ENCODE measurements around the gene CNTN1. TPM values are rescaled to one million over a fixed set of nuclear protein-coding genes. Genes with fewer than 3 reads are reported as not detected.

Gene CNTN1
- total and polyA plus RNA-seq, 2 of the 8 experiments (the other 6 are each of a cell fraction or from before 2014, with no cell fraction given), result 7.2 to 21.8 TPM

DNA sequence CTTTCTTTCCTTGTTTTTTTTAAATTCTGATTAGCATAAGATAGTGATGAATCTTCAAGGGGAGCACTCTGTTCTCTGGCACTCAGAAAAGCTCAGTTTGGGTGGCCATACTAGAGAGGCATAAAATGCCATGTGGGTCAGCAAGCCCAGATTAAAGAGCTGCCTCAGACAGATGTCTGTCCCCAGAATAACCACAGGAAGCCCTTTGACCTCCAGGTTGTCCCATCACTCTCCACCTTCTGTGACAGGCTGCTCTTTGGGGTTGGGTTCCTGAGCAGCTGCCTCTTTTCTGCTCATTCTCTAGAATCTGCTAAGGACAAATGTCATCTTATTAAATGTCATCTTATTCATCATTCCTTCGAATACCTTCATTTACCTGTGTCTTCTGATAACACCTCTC lies 399.9 kb downstream of the CNTN1 start:
- H3K9me3 ChIP-seq (ENCODE audit: insufficient read depth in 2 of 2, low read depth in 1 of 2, low read length in 1 of 2), result peaks cover 0 to 3% of the 10 kb centered on the region in 2 experiments; a peak in 2 of 4 replicates
- H3K56ac ChIP-seq (replicated peaks; ENCODE audit: insufficient read length, low read depth, low read length), result no peak overlapping the region
- no peak overlapping the region for H3K4me3 ChIP-seq (ENCODE audit: extremely low read depth in 1 of 4, insufficient read depth in 2 of 4, low read depth in 3 of 4, low read length in 4 of 4)
- no peak overlapping the region for H2BK5ac ChIP-seq (ENCODE audit: low read depth, low read length)
- no peak overlapping the region for H4K5ac ChIP-seq (ENCODE audit: insufficient read length, low read depth, low read length)
- H3K4ac ChIP-seq (replicated peaks; ENCODE audit: insufficient read length, low read depth, low read length), result no peak overlapping the region
- no peaks in the 10 kb centered on the region for H3K4me1 ChIP-seq (replicated peaks in 1 of 4; ENCODE audit: control insufficient read depth in 3 of 4, insufficient read depth in 4 of 4, low read length in 3 of 4)
- ChIA-PET CTCF (ENCODE audit: partially characterized antibody) (interaction anchor here (1.2 kb wide), 1 partner anchor 895 kb away, joined by 5 read pairs; no protein-coding TSS in a partner anchor), POLR2A (ENCODE audit: partially characterized antibody) (no interaction called here)
- no peak overlapping the region for H3K9ac ChIP-seq (replicated peaks in 1 of 4; ENCODE audit: extremely low read depth in 1 of 4, low read depth in 3 of 4, low read length in 3 of 4)
- DNase-seq (ENCODE audit: low read depth in 1 of 2, low spot score in 2 of 2) (no peak), FAIRE-seq (no peak)
- H3K27me3 ChIP-seq (replicated peaks in 1 of 4; ENCODE audit: control insufficient read depth in 3 of 4, extremely low read depth in 1 of 4, insufficient read depth in 3 of 4, low read length in 3 of 4), result no peaks in the 10 kb centered on the region
- H3K23me2 ChIP-seq (ENCODE audit: low read depth, low read length), result no peaks in the 10 kb centered on the region
- H2AK5ac ChIP-seq (ENCODE audit: low read depth, low read length), result no peak overlapping the region
- H3K18ac ChIP-seq (ENCODE audit: extremely low read depth, low read length), result no peak overlapping the region
- H3K79me1 ChIP-seq (ENCODE audit: low read depth, low read length), result no peaks in the 10 kb centered on the region
- no peak overlapping the region for H2BK12ac ChIP-seq (ENCODE audit: low read depth, low read length)
- H4K91ac ChIP-seq (replicated peaks; ENCODE audit: insufficient read length, low read length), result no peak overlapping the region
- no peak overlapping the region for H3K14ac ChIP-seq (ENCODE audit: insufficient read length)
- no peak overlapping the region for H2BK15ac ChIP-seq (ENCODE audit: low read length)
- TF ChIP-seq CREB1 (IDR thresholded peaks at IDR 0.05), result no peak
- TF ChIP-seq TEAD4 (IDR thresholded peaks at IDR 0.05; ENCODE audit: low read depth, low read length), result no peak
- no peak for TF ChIP-seq RAD21 (IDR thresholded peaks at IDR 0.05 in 1 of 2, conservative IDR thresholded peaks at IDR 0.05 in 1 of 2; ENCODE audit: low read depth in 2 of 2, low read length in 2 of 2)
- no peak for TF ChIP-seq RFX5 (IDR thresholded peaks at IDR 0.05; ENCODE audit: borderline replicate concordance, low read depth, low read length)
- TF ChIP-seq EZH2 (IDR thresholded peaks at IDR 0.05; ENCODE audit: low read depth, low read length, severe bottlenecking), result no peak
- no peak for TF ChIP-seq SRF (IDR thresholded peaks at IDR 0.05; ENCODE audit: low read depth, low read length)
- TF ChIP-seq ASH2L (IDR thresholded peaks at IDR 0.05; ENCODE audit: low read length), result no peak
- no peak for TF ChIP-seq TCF12 (IDR thresholded peaks at IDR 0.05; ENCODE audit: low read depth, low read length)
- TF ChIP-seq, protein P1, sequence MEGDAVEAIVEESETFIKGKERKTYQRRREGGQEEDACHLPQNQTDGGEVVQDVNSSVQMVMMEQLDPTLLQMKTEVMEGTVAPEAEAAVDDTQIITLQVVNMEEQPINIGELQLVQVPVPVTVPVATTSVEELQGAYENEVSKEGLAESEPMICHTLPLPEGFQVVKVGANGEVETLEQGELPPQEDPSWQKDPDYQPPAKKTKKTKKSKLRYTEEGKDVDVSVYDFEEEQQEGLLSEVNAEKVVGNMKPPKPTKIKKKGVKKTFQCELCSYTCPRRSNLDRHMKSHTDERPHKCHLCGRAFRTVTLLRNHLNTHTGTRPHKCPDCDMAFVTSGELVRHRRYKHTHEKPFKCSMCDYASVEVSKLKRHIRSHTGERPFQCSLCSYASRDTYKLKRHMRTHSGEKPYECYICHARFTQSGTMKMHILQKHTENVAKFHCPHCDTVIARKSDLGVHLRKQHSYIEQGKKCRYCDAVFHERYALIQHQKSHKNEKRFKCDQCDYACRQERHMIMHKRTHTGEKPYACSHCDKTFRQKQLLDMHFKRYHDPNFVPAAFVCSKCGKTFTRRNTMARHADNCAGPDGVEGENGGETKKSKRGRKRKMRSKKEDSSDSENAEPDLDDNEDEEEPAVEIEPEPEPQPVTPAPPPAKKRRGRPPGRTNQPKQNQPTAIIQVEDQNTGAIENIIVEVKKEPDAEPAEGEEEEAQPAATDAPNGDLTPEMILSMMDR (IDR thresholded peaks at IDR 0.05; ENCODE audit: control extremely low read depth in 1 of 3, insufficient read depth in 1 of 3, low read depth in 1 of 3, low read length in 3 of 3), result no peak
- TF ChIP-seq HDAC2 (IDR thresholded peaks at IDR 0.05; ENCODE audit: borderline replicate concordance in 1 of 2, low read depth in 2 of 2, low read length in 2 of 2), result no peak
- TF ChIP-seq NRF1 (IDR thresholded peaks at IDR 0.05; ENCODE audit: low read depth, low read length), result no peak
- H2AFZ ChIP-seq (ENCODE audit: low read length), result no peak overlapping the region
- H4K8ac ChIP-seq (ENCODE audit: extremely low read depth, insufficient read depth, low read length), result no peak overlapping the region
- H3K79me2 ChIP-seq (ENCODE audit: control insufficient read depth in 1 of 2, insufficient read depth in 2 of 2, low read length in 2 of 2), result no peaks in the 10 kb centered on the region
- WGBS, 2 experiments (ENCODE audit: extremely low coverage in 1 of 2, insufficient coverage in 1 of 2, insufficient read length in 1 of 2, insufficient replicate concordance in 2 of 2, low coverage in 1 of 2, low lambda C conversion rate in 2 of 2, missing lambda C conversion rate in 1 of 2), result 100% methylated on average over 1 of the region's 1 CpG; no CpG with 5 or more reads in 1 of the 2 experiments
- no peaks in the 10 kb centered on the region for H4K20me1 ChIP-seq (replicated peaks in 1 of 2; ENCODE audit: control insufficient read depth in 1 of 2, insufficient read depth in 2 of 2, low read length in 2 of 2)
- no peak overlapping the region for H2BK120ac ChIP-seq (replicated peaks; ENCODE audit: low read depth, low read length)
- H3K23ac ChIP-seq (ENCODE audit: insufficient read length), result no peak overlapping the region
- H3K4me2 ChIP-seq (ENCODE audit: insufficient read depth in 1 of 2, low read depth in 2 of 2, low read length in 2 of 2), result no peak overlapping the region
- H3K36me3 ChIP-seq (ENCODE audit: control insufficient read depth in 2 of 4, insufficient read depth in 4 of 4, low read length in 3 of 4), result no peaks in the 10 kb centered on the region
- no peak overlapping the region for H3K27ac ChIP-seq (ENCODE audit: low read depth, low read length)
- H2BK20ac ChIP-seq (ENCODE audit: low read length), result no peak overlapping the region

All from H1 (cell line).